Body of pancreas (tissue), 4 donors: ENCODE data around the gene GALNT9.

Source experiments
- CTCF ChIP-seq, 7 experiments: fragments of 450-650 bp in 4 of 7; fragments of 200-600 bp in 3 of 7; sonication (generic) in 3 of 7; IDR thresholded peaks; one replicate each; pipeline ENCODE4 v1.5.1; 2016 to 2019; ENCODE audit warnings: antibody characterized with exemption in 7 of 7
- POLR2A ChIP-seq, 3 donors: fragments of 450-650 bp; IDR thresholded peaks; one replicate each; pipeline ENCODE4 v1.6.1; 2016; ENCODE audit warnings: antibody characterized with exemption in 3 of 3, mild to moderate bottlenecking in 2 of 3

- TF ChIP-seq CTCF (IDR thresholded peaks at IDR 0.05) (peak in 1 of 7 experiments; percentile 6), POLR2A (IDR thresholded peaks at IDR 0.05) (no peak)
Observed at GRCh38 chr12:132163911-132164288, 165.5 kb downstream of the GALNT9 start.
